PC-9 (cell line): Measurements from ENCODE around the gene POU4F1.

Experiments
- CTCF ChIP-seq: fragments of 200-600 bp; sonication (generic); conservative IDR thresholded peaks from 2 replicates; pipeline ENCODE4 v1.6.1; 2017; ENCODE audit warnings: mixed run types, antibody characterized with exemption, mild to moderate bottlenecking, moderate library complexity
- EZH2 ChIP-seq: fragments of 200-600 bp; sonication (generic); IDR thresholded peaks from 2 replicates; pipeline ENCODE4 v1.8.0; 2017; ENCODE audit warnings: antibody characterized with exemption, low read depth

GRCh38 chr13:78608688-78609463 lies 5.5 kb upstream of the POU4F1 start:
- TF ChIP-seq EZH2 (no peak), CTCF (no peak)
